Measurements from ENCODE around the gene C17orf113. TPM values are rescaled to one million over a fixed set of nuclear protein-coding genes. Genes with fewer than 3 reads are reported as not detected.
A peak's percentile ranks its signal among the peaks of the same experiment; 100 is the strongest.

The C17orf113 gene
- total and polyA plus RNA-seq, 2 of the 13 experiments (the other 11 are each of a cell fraction or from before 2014, with no cell fraction given): 0.87 to 1.1 TPM

DNA sequence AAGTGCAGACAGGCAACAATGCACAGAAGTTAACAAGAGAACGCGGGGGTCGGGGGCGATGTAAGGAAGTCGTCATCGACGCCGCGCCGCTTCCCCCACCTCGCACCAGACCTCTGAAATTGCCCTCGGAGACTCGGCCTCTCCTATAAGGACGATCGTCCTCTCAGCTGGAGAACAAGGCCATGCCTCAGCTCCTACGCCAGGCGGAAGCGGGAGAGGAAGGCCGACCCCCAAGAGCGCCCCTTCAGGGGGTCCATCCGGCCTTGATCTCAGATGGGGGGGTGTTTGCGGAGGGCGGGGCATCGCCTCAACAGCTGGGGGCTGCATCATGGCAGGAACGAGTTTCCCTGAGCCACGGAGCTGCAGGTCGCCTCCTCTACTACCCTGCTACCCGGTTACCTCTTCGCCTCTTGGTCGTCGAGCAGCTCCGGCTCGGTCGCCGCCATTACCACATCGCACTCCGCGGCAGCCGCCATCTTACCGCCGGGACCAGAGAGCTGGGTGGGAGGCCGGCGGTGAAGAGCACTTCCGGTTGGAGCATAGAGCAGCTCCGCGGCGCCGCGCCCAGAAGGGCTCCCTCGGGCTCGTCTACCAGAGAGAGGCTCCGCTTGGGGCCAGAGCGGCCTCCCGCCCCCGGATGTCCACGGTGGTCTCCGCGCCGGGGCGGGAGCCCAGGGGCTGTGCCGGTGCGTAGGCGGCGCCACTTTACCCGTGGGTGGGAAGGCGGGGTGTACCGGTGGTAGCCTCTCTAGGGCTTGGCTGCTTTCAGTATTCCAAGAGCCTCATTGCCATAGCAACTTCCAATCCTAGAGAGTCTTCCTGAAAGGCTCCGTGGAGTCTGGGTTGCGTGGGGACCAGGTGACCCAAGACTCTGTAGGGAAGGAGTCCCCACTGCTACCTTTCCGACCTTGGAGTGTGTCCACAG, 33.2 kb downstream of the C17orf113 start, which contains the start of gene DNAJC7 (continued):
- TF ChIP-seq, protein P1, sequence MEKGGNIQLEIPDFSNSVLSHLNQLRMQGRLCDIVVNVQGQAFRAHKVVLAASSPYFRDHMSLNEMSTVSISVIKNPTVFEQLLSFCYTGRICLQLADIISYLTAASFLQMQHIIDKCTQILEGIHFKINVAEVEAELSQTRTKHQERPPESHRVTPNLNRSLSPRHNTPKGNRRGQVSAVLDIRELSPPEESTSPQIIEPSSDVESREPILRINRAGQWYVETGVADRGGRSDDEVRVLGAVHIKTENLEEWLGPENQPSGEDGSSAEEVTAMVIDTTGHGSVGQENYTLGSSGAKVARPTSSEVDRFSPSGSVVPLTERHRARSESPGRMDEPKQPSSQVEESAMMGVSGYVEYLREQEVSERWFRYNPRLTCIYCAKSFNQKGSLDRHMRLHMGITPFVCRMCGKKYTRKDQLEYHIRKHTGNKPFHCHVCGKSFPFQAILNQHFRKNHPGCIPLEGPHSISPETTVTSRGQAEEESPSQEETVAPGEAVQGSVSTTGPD (CRISPR knock-in tag; IDR thresholded peaks at IDR 0.05): peak; percentile 28; the same call in 1 of the 2 replicates
- TF ChIP-seq ZNF660 (CRISPR knock-in tag; IDR thresholded peaks at IDR 0.05; ENCODE audit: borderline replicate concordance, low read depth): no peak
- TF ChIP-seq, protein P2, sequence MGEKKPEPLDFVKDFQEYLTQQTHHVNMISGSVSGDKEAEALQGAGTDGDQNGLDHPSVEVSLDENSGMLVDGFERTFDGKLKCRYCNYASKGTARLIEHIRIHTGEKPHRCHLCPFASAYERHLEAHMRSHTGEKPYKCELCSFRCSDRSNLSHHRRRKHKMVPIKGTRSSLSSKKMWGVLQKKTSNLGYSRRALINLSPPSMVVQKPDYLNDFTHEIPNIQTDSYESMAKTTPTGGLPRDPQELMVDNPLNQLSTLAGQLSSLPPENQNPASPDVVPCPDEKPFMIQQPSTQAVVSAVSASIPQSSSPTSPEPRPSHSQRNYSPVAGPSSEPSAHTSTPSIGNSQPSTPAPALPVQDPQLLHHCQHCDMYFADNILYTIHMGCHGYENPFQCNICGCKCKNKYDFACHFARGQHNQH (CRISPR knock-in tag; IDR thresholded peaks at IDR 0.05): peak; percentile 93
- no peak; the same call in 1 of the 2 replicates for TF ChIP-seq ZNF326 (CRISPR knock-in tag; IDR thresholded peaks at IDR 0.05; ENCODE audit: borderline replicate concordance)
- TF ChIP-seq ZNF3 (CRISPR knock-in tag; IDR thresholded peaks at IDR 0.05): no peak
- TF ChIP-seq, protein P3, sequence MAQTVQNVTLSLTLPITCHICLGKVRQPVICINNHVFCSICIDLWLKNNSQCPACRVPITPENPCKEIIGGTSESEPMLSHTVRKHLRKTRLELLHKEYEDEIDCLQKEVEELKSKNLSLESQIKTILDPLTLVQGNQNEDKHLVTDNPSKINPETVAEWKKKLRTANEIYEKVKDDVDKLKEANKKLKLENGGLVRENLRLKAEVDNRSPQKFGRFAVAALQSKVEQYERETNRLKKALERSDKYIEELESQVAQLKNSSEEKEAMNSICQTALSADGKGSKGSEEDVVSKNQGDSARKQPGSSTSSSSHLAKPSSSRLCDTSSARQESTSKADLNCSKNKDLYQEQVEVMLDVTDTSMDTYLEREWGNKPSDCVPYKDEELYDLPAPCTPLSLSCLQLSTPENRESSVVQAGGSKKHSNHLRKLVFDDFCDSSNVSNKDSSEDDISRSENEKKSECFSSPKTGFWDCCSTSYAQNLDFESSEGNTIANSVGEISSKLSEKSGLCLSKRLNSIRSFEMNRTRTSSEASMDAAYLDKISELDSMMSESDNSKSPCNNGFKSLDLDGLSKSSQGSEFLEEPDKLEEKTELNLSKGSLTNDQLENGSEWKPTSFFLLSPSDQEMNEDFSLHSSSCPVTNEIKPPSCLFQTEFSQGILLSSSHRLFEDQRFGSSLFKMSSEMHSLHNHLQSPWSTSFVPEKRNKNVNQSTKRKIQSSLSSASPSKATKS (CRISPR knock-in tag; IDR thresholded peaks at IDR 0.05): peak; percentile 90; the same call in 1 of the 2 replicates
- no peak for TF ChIP-seq LCORL (IDR thresholded peaks at IDR 0.05)
- peak; percentile 75 for TF ChIP-seq LCORL (CRISPR knock-in tag; IDR thresholded peaks at IDR 0.05)
- TF ChIP-seq, protein P4, sequence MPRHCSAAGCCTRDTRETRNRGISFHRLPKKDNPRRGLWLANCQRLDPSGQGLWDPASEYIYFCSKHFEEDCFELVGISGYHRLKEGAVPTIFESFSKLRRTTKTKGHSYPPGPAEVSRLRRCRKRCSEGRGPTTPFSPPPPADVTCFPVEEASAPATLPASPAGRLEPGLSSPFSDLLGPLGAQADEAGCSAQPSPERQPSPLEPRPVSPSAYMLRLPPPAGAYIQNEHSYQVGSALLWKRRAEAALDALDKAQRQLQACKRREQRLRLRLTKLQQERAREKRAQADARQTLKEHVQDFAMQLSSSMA (CRISPR knock-in tag; IDR thresholded peaks at IDR 0.05): peak; percentile 90
- TF ChIP-seq, protein P5, sequence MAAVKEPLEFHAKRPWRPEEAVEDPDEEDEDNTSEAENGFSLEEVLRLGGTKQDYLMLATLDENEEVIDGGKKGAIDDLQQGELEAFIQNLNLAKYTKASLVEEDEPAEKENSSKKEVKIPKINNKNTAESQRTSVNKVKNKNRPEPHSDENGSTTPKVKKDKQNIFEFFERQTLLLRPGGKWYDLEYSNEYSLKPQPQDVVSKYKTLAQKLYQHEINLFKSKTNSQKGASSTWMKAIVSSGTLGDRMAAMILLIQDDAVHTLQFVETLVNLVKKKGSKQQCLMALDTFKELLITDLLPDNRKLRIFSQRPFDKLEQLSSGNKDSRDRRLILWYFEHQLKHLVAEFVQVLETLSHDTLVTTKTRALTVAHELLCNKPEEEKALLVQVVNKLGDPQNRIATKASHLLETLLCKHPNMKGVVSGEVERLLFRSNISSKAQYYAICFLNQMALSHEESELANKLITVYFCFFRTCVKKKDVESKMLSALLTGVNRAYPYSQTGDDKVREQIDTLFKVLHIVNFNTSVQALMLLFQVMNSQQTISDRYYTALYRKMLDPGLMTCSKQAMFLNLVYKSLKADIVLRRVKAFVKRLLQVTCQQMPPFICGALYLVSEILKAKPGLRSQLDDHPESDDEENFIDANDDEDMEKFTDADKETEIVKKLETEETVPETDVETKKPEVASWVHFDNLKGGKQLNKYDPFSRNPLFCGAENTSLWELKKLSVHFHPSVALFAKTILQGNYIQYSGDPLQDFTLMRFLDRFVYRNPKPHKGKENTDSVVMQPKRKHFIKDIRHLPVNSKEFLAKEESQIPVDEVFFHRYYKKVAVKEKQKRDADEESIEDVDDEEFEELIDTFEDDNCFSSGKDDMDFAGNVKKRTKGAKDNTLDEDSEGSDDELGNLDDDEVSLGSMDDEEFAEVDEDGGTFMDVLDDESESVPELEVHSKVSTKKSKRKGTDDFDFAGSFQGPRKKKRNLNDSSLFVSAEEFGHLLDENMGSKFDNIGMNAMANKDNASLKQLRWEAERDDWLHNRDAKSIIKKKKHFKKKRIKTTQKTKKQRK (IDR thresholded peaks at IDR 0.05; ENCODE audit: low read length): no peak
- TF ChIP-seq, protein P6, sequence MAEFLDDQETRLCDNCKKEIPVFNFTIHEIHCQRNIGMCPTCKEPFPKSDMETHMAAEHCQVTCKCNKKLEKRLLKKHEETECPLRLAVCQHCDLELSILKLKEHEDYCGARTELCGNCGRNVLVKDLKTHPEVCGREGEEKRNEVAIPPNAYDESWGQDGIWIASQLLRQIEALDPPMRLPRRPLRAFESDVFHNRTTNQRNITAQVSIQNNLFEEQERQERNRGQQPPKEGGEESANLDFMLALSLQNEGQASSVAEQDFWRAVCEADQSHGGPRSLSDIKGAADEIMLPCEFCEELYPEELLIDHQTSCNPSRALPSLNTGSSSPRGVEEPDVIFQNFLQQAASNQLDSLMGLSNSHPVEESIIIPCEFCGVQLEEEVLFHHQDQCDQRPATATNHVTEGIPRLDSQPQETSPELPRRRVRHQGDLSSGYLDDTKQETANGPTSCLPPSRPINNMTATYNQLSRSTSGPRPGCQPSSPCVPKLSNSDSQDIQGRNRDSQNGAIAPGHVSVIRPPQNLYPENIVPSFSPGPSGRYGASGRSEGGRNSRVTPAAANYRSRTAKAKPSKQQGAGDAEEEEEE (CRISPR knock-in tag; IDR thresholded peaks at IDR 0.05; ENCODE audit: borderline replicate concordance): no peak
- peak; percentile 42; the same call in 1 of the 2 replicates for TF ChIP-seq ZNF143 (CRISPR knock-in tag; IDR thresholded peaks at IDR 0.05)
- peak; percentile 93 for TF ChIP-seq KLF12 (CRISPR knock-in tag; IDR thresholded peaks at IDR 0.05; ENCODE audit: borderline replicate concordance)
- no peak for TF ChIP-seq NBN (conservative IDR thresholded peaks at IDR 0.05)
- TF ChIP-seq, protein P7, sequence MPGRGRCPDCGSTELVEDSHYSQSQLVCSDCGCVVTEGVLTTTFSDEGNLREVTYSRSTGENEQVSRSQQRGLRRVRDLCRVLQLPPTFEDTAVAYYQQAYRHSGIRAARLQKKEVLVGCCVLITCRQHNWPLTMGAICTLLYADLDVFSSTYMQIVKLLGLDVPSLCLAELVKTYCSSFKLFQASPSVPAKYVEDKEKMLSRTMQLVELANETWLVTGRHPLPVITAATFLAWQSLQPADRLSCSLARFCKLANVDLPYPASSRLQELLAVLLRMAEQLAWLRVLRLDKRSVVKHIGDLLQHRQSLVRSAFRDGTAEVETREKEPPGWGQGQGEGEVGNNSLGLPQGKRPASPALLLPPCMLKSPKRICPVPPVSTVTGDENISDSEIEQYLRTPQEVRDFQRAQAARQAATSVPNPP (CRISPR knock-in tag; IDR thresholded peaks at IDR 0.05): peak; percentile 81; the same call in 1 of the 2 replicates
- peak; percentile 31 for TF ChIP-seq PHF21A (CRISPR knock-in tag; IDR thresholded peaks at IDR 0.05)

Data from HepG2 (cell line).